Esophagus squamous epithelium (tissue), 4 donors: ENCODE data around the gene AIF1.

Experiments
- CTCF ChIP-seq, 6 experiments: fragments of 450-650 bp in 4 of 6; fragments of 200-600 bp in 2 of 6; sonication (generic) in 2 of 6; IDR thresholded peaks; one replicate each; pipeline ENCODE4 v1.5.1; 2016 to 2019; ENCODE audit warnings: antibody characterized with exemption in 6 of 6, mild to moderate bottlenecking in 4 of 6, moderate library complexity in 4 of 6
- POLR2A ChIP-seq, 4 donors: fragments of 450-650 bp; IDR thresholded peaks; one replicate each; pipeline ENCODE4 v1.6.1; 2017; ENCODE audit warnings: antibody characterized with exemption in 4 of 4, mild to moderate bottlenecking in 4 of 4, moderate library complexity in 3 of 4

GRCh38 chr6:31574106-31575061 is 40.6 kb upstream of the AIF1 start:
- TF ChIP-seq CTCF (IDR thresholded peaks at IDR 0.05) = no peak
- no peak for TF ChIP-seq POLR2A (IDR thresholded peaks at IDR 0.05)
